Activated naive CD4-positive, alpha-beta T cell treated with anti-CD3 and anti-CD28 coated beads, Interleukin-2, amount 10 ng/mL, durations not matched to agents 7 days and 5 days (primary cell): ENCODE results near the gene SDSL.

Experiments used
- CTCF ChIA-PET: fragments of 350-600 bp; sonication (Branson Sonifier 250); formaldehyde crosslinking; loops from one replicate; lab custom pipeline; 2021; ENCODE audit warnings: antibody characterized with exemption; lab: Charles Lee
- DNase-seq: peaks from one replicate; pipeline ENCODE4 v3.0.0-alpha.2; 2020
- H3K27ac Mint-ChIP-seq: one replicate; pipeline ENCODE4 v1.8.0; 2021; ENCODE audit warnings: mild to moderate bottlenecking, moderate library complexity, mixed read lengths
- H3K27me3 Mint-ChIP-seq: one replicate; pipeline ENCODE4 v1.8.0; 2021; ENCODE audit warnings: mild to moderate bottlenecking, mixed read lengths
- H3K36me3 Mint-ChIP-seq: one replicate; pipeline ENCODE4 v1.8.0; 2021; ENCODE audit warnings: mixed read lengths
- H3K4me1 Mint-ChIP-seq: one replicate; pipeline ENCODE4 v1.8.0; 2021; ENCODE audit warnings: mixed read lengths
- H3K4me3 Mint-ChIP-seq: one replicate; pipeline ENCODE4 v1.8.0; 2021; ENCODE audit warnings: mild to moderate bottlenecking, moderate library complexity, mixed read lengths
- H3K9me3 Mint-ChIP-seq: one replicate; pipeline ENCODE4 v1.8.0; 2021; ENCODE audit warnings: mixed read lengths

Gene SDSL

GRCh38 chr12:113422886-113423669 is 898 bp downstream of the SDSL start:
- DNase-seq, result no peak
- H3K4me3 Mint-ChIP-seq, result no peak overlapping the region

GRCh38 chr12:113424456-113424855 is 2.3 kb downstream of the SDSL start:
- no peak overlapping the region for H3K27ac Mint-ChIP-seq
- CTCF ChIA-PET, result interaction anchor here (0.5 to 1.8 kb wide), 19 partner anchors 11 to 280 kb away, joined by 3 to 7 read pairs (median 3); partner anchors contain the start of genes DDX54, RITA1 and TPCN1
- no peaks in the 10 kb centered on the region for H3K36me3 Mint-ChIP-seq

More at GRCh38 chr12:113422886-113423669, 898 bp downstream of the SDSL start:
- CTCF ChIA-PET, result interaction anchor here (1.4 kb wide), 1 partner anchor 39 kb away, joined by 7 read pairs; no protein-coding TSS in a partner anchor
- Mint-ChIP-seq H3K9me3 (no peaks in the 10 kb centered on the region), H3K27ac (no peak overlapping the region), H3K27me3 (peaks cover 38% of the 10 kb centered on the region), H3K4me1 (peaks cover 7% of the 10 kb centered on the region), H3K36me3 (no peaks in the 10 kb centered on the region)

GRCh38 chr12:113424915-113425823 is 3.0 kb downstream of the SDSL start:
- no peak overlapping the region for H3K4me3 Mint-ChIP-seq
- H3K36me3 Mint-ChIP-seq, result no peaks in the 10 kb centered on the region
- H3K9me3 Mint-ChIP-seq, result no peaks in the 10 kb centered on the region
- CTCF ChIA-PET, result interaction anchor here (0.5 to 1.8 kb wide), 30 partner anchors 11 to 280 kb away, joined by 3 to 7 read pairs (median 3); partner anchors contain the start of genes DDX54, RITA1, SLC8B1 and TPCN1
- peak; percentile 68 for DNase-seq
- H3K27ac Mint-ChIP-seq, result no peak overlapping the region
- H3K4me1 Mint-ChIP-seq, result peaks cover 7% of the 10 kb centered on the region
- peaks cover 51% of the 10 kb centered on the region for H3K27me3 Mint-ChIP-seq

More at GRCh38 chr12:113424456-113424855, 2.3 kb downstream of the SDSL start:
- no peaks in the 10 kb centered on the region for H3K9me3 Mint-ChIP-seq
- no peak for DNase-seq
- H3K27me3 Mint-ChIP-seq, result peaks cover 51% of the 10 kb centered on the region
- H3K4me3 Mint-ChIP-seq, result no peak overlapping the region
- peaks cover 7% of the 10 kb centered on the region for H3K4me1 Mint-ChIP-seq

- Mint-ChIP-seq H3K4me3 (no peak overlapping the region), H3K27me3 (peaks cover 46% of the 10 kb centered on the region), H3K27ac (no peak overlapping the region), H3K9me3 (no peaks in the 10 kb centered on the region), H3K4me1 (peaks cover 7% of the 10 kb centered on the region), H3K36me3 (no peaks in the 10 kb centered on the region)
- CTCF ChIA-PET, result interaction anchor here (0.6 to 1.8 kb wide), 23 partner anchors 10 to 250 kb away, joined by 3 to 7 read pairs (median 3); partner anchors contain the start of genes SLC8B1 and TPCN1
- no peak for DNase-seq
Observed at GRCh38 chr12:113425960-113426453, 3.8 kb downstream of the SDSL start.

- H3K4me3 Mint-ChIP-seq, result no peak overlapping the region
- no peak for DNase-seq
- no peaks in the 10 kb centered on the region for H3K36me3 Mint-ChIP-seq
- CTCF ChIA-PET, result no interaction called here
- H3K27ac Mint-ChIP-seq, result no peak overlapping the region
- peaks cover 41% of the 10 kb centered on the region for H3K27me3 Mint-ChIP-seq
- H3K9me3 Mint-ChIP-seq, result no peaks in the 10 kb centered on the region
- H3K4me1 Mint-ChIP-seq, result no peaks in the 10 kb centered on the region
Observed at GRCh38 chr12:113427882-113428281, 5.7 kb downstream of the SDSL start.

GRCh38 chr12:113428482-113428881 is 6.3 kb downstream of the SDSL start:
- Mint-ChIP-seq H3K4me3 (no peak overlapping the region), H3K27me3 (peaks cover 39% of the 10 kb centered on the region), H3K36me3 (no peaks in the 10 kb centered on the region), H3K27ac (no peak overlapping the region), H3K4me1 (no peaks in the 10 kb centered on the region), H3K9me3 (no peaks in the 10 kb centered on the region)
- DNase-seq, result no peak
- CTCF ChIA-PET, result no interaction called here

GRCh38 chr12:113432986-113433385 is 10.8 kb downstream of the SDSL start:
- H3K4me1 Mint-ChIP-seq, result no peaks in the 10 kb centered on the region
- H3K4me3 Mint-ChIP-seq, result no peak overlapping the region
- no peaks in the 10 kb centered on the region for H3K36me3 Mint-ChIP-seq
- DNase-seq, result no peak
- peaks cover 17% of the 10 kb centered on the region for H3K27me3 Mint-ChIP-seq
- CTCF ChIA-PET, result no interaction called here
- H3K9me3 Mint-ChIP-seq, result no peaks in the 10 kb centered on the region
- no peak overlapping the region for H3K27ac Mint-ChIP-seq

GRCh38 chr12:113435367-113435766 is 13.2 kb downstream of the SDSL start:
- Mint-ChIP-seq H3K4me3 (no peak overlapping the region), H3K27ac (no peak overlapping the region), H3K36me3 (no peaks in the 10 kb centered on the region), H3K9me3 (no peaks in the 10 kb centered on the region), H3K4me1 (no peaks in the 10 kb centered on the region), H3K27me3 (peaks cover 4% of the 10 kb centered on the region)
- DNase-seq, result no peak
- CTCF ChIA-PET, result interaction anchor here (2.5 kb wide), 1 partner anchor 10 kb away, joined by 7 read pairs; no protein-coding TSS in a partner anchor

GRCh38 chr12:113436586-113436985 is 14.4 kb downstream of the SDSL start:
- Mint-ChIP-seq H3K27me3 (peaks cover 4% of the 10 kb centered on the region), H3K4me1 (no peaks in the 10 kb centered on the region), H3K9me3 (no peaks in the 10 kb centered on the region), H3K36me3 (no peaks in the 10 kb centered on the region), H3K4me3 (no peak overlapping the region), H3K27ac (no peak overlapping the region)
- no peak for DNase-seq
- CTCF ChIA-PET, result interaction anchor here (2.5 kb wide), 1 partner anchor 11 kb away, joined by 7 read pairs; no protein-coding TSS in a partner anchor

GRCh38 chr12:113436993-113437728 is 15.0 kb downstream of the SDSL start:
- H3K9me3 Mint-ChIP-seq, result no peaks in the 10 kb centered on the region
- CTCF ChIA-PET, result interaction anchor here (2.5 kb wide), 1 partner anchor 12 kb away, joined by 7 read pairs; no protein-coding TSS in a partner anchor
- H3K4me1 Mint-ChIP-seq, result no peaks in the 10 kb centered on the region
- peaks cover 5% of the 10 kb centered on the region for H3K27me3 Mint-ChIP-seq
- no peak for DNase-seq
- no peaks in the 10 kb centered on the region for H3K36me3 Mint-ChIP-seq
- H3K4me3 Mint-ChIP-seq, result no peak overlapping the region
- H3K27ac Mint-ChIP-seq, result no peak overlapping the region

GRCh38 chr12:113437729-113438100 is 15.5 kb downstream of the SDSL start:
- Mint-ChIP-seq H3K27me3 (peaks cover 3% of the 10 kb centered on the region), H3K27ac (no peak overlapping the region), H3K36me3 (no peaks in the 10 kb centered on the region), H3K4me3 (no peak overlapping the region), H3K4me1 (no peaks in the 10 kb centered on the region), H3K9me3 (no peaks in the 10 kb centered on the region)
- CTCF ChIA-PET, result no interaction called here
- no peak for DNase-seq

GRCh38 chr12:113438523-113439300 is 16.5 kb downstream of the SDSL start:
- Mint-ChIP-seq H3K9me3 (no peaks in the 10 kb centered on the region), H3K27ac (no peak overlapping the region), H3K27me3 (peaks cover 3% of the 10 kb centered on the region), H3K36me3 (no peaks in the 10 kb centered on the region), H3K4me3 (no peak overlapping the region), H3K4me1 (no peaks in the 10 kb centered on the region)
- CTCF ChIA-PET, result no interaction called here
- DNase-seq, result no peak

- H3K4me1 Mint-ChIP-seq, result no peaks in the 10 kb centered on the region
- no peak for DNase-seq
- H3K36me3 Mint-ChIP-seq, result no peaks in the 10 kb centered on the region
- CTCF ChIA-PET, result no interaction called here
- peaks cover 8% of the 10 kb centered on the region for H3K27me3 Mint-ChIP-seq
- H3K9me3 Mint-ChIP-seq, result no peaks in the 10 kb centered on the region
- no peak overlapping the region for H3K4me3 Mint-ChIP-seq
- no peak overlapping the region for H3K27ac Mint-ChIP-seq
Observed at GRCh38 chr12:113439301-113439597, 17.1 kb downstream of the SDSL start.
